Lower leg skin (tissue), 3 donors: ENCODE measurements around the gene PCCA.

Experiments
- CTCF ChIP-seq, 3 donors: fragments of 450-650 bp; IDR thresholded peaks; one replicate each; pipeline ENCODE4 v1.5.1; 2016; ENCODE audit warnings: antibody characterized with exemption in 3 of 3, mild to moderate bottlenecking in 3 of 3, moderate library complexity in 2 of 3
- POLR2A ChIP-seq, 2 donors: fragments of 450-650 bp; IDR thresholded peaks; one replicate each; pipeline ENCODE4 v1.6.1; 2016 to 2017; ENCODE audit warnings: antibody characterized with exemption in 2 of 2, mild to moderate bottlenecking in 1 of 2, moderate library complexity in 1 of 2

DNA sequence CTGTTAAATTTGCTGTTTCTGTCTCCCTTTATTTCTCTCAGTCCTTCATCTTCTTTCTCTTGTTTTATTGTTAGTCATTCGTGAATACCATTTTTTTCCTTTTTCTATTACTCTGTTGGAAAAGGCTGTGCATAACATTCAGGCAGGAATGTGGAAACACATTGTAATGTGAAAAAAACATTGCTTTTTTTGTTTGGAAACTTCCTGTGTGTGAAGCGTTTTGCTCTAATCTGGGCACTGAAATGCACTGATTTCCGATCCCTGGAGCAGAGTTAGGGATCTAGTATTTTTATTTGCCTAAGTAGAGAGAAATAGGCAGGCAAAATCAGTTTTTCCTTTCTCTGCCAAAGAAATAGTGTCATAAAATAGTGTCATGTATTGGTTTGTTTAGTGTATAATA is 155.5 kb downstream of the PCCA start:
- TF ChIP-seq CTCF (IDR thresholded peaks at IDR 0.05): no peak
- TF ChIP-seq POLR2A (IDR thresholded peaks at IDR 0.05): no peak
